HUES64 (cell line): ENCODE data around the gene TBX5.
"Not testable (repeated sequence)": the region's sequence is repeated elsewhere in the genome, so short reads cannot be mapped to it uniquely, and the experiment has no call there.

Experiments
- H3K27ac ChIP-seq: 2 replicates; pipeline ENCODE4 v1.7.0; 2013; ENCODE audit warnings: low read depth, low read length, inconsistent platforms
- H3K27me3 ChIP-seq: 2 replicates; pipeline ENCODE4 v1.6.1; 2013; ENCODE audit warnings: mild to moderate bottlenecking, low read length; ENCODE audit not compliant: insufficient read depth
- H3K36me3 ChIP-seq: 2 replicates; pipeline ENCODE4 v1.6.1; 2013; ENCODE audit warnings: mild to moderate bottlenecking, low read length; ENCODE audit not compliant: insufficient read depth
- H3K4me1 ChIP-seq: 2 replicates; pipeline ENCODE4 v1.6.1; 2013; ENCODE audit warnings: mild to moderate bottlenecking, low read length, moderate library complexity; ENCODE audit not compliant: insufficient read depth
- H3K4me3 ChIP-seq: 2 replicates; pipeline ENCODE4 v1.5.1; 2013; ENCODE audit warnings: mild to moderate bottlenecking, low read length, moderate library complexity
- H3K9ac ChIP-seq: 2 replicates; pipeline ENCODE4 v1.6.1; 2013; ENCODE audit warnings: mild to moderate bottlenecking, low read depth, low read length
- H3K9me3 ChIP-seq: 2 replicates; pipeline ENCODE4 v1.6.1; 2013; ENCODE audit warnings: low read depth, low read length; ENCODE audit not compliant: insufficient read depth
- WGBS: fragments of 150-250, 120-280 bp; methylation state at CpG from one replicate; pipeline ENCODE4 v1.1.7; 2013; ENCODE audit warnings: missing lambda C conversion rate; 5-methylcytosine and 5-hydroxymethylcytosine counted together

Gene TBX5

DNA sequence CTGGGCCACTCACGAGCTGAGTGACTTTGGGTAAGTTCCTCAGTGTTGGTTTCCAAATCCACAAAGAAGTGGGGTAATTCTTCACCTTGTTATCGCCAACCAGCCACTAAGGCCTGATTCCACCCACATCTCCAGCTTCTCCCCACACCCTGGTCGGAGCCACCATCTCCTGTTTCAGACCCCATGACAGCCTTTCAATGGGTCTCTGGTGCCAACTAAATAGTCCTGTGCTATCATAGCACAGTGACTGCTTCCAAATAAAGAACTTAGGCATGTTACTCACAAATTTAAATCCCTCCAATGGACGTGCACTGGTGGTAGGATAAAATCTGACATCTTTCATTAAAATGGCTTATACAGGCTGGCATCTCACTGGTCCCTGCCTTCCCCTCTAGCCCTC is 44.0 kb downstream of the TBX5 start:
- Histone ChIP-seq H3K4me3 (no peak overlapping the region), H3K4me1 (no peaks in the 10 kb centered on the region; the same call in 1 of the 2 replicates), H3K27me3 (no peaks in the 10 kb centered on the region), H3K27ac (no peak overlapping the region), H3K9ac (no peak overlapping the region), H3K9me3 (0 out of 2 replicates have a peak, but pooled peaks cover 9% of the 10 kb centered on the region), H3K36me3 (no peaks in the 10 kb centered on the region)
- 87% methylated on average over 4 of the region's 4 CpGs for WGBS

DNA sequence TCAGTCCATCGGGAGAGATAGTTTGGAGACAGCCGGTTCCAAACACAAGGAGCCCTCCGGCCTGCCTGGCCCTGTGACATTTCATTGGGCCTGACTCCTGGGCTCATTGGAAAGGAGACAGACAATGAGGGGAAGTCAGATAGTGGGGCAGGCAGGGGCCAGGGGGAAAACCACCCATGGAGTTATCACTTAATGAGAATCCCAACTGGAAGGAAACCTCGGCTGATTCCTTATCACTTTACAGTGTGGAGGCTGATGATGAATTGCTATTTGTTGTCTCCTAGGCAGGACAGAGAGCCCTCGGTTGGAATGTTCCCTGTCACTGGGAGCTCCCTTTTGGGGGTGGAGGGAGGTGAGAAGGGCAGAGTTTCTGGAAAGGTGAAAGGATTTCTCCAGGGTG is 44.4 kb downstream of the TBX5 start:
- H3K27me3 ChIP-seq: no peaks in the 10 kb centered on the region
- H3K9me3 ChIP-seq: 0 out of 2 replicates have a peak, but pooled peaks cover 6% of the 10 kb centered on the region
- no peak overlapping the region for H3K9ac ChIP-seq
- no peaks in the 10 kb centered on the region for H3K4me1 ChIP-seq
- H3K36me3 ChIP-seq: no peaks in the 10 kb centered on the region
- no peak overlapping the region for H3K4me3 ChIP-seq
- 84% methylated on average over 5 of the region's 5 CpGs for WGBS
- H3K27ac ChIP-seq: no peak overlapping the region

DNA sequence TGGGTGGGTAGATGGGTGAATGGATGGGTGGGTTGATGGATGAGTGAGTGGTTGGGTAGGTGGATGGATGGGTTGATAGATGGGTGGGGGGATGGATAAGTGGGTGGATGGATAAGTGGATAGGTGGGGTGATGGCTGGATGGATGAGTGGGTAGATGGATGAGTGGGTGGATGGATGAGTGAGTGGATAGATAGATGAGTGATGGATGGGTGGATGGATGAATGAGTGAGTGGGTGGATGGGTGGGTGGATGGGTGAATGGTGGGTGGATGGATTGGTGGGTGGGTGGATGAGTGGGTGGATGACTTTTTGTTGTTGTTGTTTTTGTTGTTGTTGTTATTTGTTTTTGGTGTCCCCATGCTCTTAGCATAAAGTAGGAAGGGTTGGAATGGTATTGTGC is 45.5 kb downstream of the TBX5 start:
- Histone ChIP-seq H3K36me3 (no peaks in the 10 kb centered on the region), H3K27me3 (no peaks in the 10 kb centered on the region), H3K9me3 (no peaks in the 10 kb centered on the region), H3K4me1 (no peaks in the 10 kb centered on the region), H3K4me3 (no peak overlapping the region), H3K27ac (no peak overlapping the region), H3K9ac (no peak overlapping the region)

DNA sequence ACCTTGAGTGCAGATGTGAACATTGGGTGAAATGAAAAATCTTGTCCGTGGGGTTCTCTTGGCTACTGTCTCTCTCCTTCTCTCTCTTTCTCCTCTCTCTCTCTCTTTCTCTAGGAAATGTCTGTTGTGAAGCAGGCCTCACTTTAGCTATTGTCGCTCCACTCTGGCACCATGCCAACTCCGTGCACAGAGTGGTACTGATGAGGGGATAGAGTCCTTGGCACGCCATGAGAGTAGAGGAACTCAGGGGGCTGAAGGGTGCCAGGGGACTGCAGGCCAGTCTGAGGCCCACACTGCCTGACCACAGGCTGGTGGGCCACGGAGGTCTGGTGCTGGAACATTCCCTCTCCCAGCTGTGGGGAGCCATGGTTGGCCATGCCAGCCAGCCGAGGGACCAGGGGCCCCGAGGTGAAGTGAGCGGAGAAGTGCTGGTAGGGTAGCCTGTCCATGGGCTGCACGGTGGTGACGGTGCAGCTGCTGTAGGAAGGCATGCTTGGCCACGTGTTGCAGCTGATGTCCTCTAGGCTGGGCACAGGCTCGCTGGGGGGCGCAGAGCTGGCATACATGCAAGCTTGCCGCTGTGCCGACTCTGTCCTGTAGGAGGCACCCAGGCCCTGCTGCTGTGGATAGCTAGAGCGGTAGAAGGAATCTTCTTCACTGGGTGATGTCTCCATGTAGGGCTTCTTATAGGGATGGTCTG is 50.4 kb downstream of the TBX5 start:
- WGBS: 81% methylated on average over 16 of the region's 16 CpGs
- no peaks in the 10 kb centered on the region for H3K4me1 ChIP-seq
- no peaks in the 10 kb centered on the region for H3K36me3 ChIP-seq
- no peak overlapping the region for H3K9ac ChIP-seq
- no peaks in the 10 kb centered on the region for H3K9me3 ChIP-seq
- no peaks in the 10 kb centered on the region for H3K27me3 ChIP-seq
- H3K4me3 ChIP-seq: no peak overlapping the region
- H3K27ac ChIP-seq: no peak overlapping the region

DNA sequence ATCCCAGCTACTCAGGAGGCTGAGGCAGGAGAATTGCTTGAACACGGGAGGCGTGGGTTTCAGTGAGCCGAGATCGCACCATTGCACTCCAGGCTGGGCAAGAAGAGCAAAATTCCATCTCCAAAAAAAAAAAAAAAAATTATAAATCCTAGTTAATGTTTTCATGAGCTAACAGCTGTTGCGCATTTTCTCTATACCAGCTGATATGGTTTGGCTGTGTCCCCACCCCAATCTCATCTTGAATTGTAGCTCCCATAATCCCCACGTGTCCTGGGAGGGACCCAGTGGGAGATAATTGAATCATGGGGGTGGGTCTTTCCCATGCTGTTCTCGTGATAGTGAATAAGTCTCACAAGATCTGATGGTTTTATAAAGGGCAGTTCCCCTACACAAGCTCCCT is 56.7 kb downstream of the TBX5 start:
- not testable (repeated sequence) for H3K27ac ChIP-seq, H3K4me3 ChIP-seq

DNA sequence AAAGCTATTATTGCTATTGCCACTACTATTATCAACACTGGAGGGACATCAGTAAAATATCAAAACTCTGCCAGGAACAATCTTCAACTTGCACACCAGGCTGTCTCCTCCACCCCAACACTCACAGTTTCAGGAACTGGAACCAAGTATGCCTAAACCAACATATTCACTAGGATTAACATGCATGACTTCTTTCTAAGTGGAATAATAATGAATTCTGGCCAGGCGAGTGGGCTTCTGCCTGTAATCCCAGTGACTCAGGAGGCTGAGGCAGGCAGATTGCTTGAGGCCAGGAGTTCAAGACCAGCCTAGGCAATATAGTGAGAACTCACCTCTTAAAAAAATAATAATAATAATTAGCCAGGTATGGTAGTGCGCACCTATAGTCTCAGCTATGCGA is 58.1 kb downstream of the TBX5 start:
- H3K9ac ChIP-seq: no peak overlapping the region
- 94% methylated on average over 3 of the region's 3 CpGs for WGBS
- no peak overlapping the region for H3K27ac ChIP-seq
- no peaks in the 10 kb centered on the region for H3K36me3 ChIP-seq
- H3K4me3 ChIP-seq: no peak overlapping the region
- no peaks in the 10 kb centered on the region for H3K4me1 ChIP-seq
- H3K9me3 ChIP-seq: no peaks in the 10 kb centered on the region
- no peaks in the 10 kb centered on the region for H3K27me3 ChIP-seq

More for the DNA sequence above, 56.7 kb downstream of the TBX5 start:
- H3K9ac ChIP-seq, H3K9me3 ChIP-seq, H3K4me1 ChIP-seq, H3K27me3 ChIP-seq, H3K36me3 ChIP-seq: not testable (repeated sequence)
- WGBS: 97% methylated on average over 5 of the region's 7 CpGs

DNA sequence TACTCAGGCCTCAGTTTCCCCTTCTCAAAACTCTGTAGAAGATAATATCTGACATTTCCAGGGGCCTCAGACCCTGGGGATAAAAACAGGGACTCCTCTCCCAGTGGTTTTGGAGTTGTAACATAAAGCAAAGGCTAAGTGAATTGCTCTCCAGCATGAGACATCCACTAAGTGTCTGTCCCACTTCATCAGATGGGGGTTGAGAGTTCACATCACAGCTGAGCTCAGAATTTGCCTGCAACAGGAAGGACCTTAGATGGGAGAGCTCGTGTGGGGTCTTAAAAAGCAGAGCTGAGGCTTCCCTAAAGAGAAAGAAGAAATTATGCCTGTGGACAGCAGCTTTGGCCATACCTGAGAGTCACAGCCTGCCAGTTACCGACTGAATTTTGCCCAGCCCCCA is 61.1 kb downstream of the TBX5 start:
- Histone ChIP-seq H3K27ac (no peak overlapping the region), H3K4me3 (no peak overlapping the region), H3K27me3 (no peaks in the 10 kb centered on the region), H3K9ac (no peak overlapping the region), H3K36me3 (no peaks in the 10 kb centered on the region), H3K9me3 (no peaks in the 10 kb centered on the region), H3K4me1 (no peaks in the 10 kb centered on the region)
- 89% methylated on average over 2 of the region's 2 CpGs for WGBS

DNA sequence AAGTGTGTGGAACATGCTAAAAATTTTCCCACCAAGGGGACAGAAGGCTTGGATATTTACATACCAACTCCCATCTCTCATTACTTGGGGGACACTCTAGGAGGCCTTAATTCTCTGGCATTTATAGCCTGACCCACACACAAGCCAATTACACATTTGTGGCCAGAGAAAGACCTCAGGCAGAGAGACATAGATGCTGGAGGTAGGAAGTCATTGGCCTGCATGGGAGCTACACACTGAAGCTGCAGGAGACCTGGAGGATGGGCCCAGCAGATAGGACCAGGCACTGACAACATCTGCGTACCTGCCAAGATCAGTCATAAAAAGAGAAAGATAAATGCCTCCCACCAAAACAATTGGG is 61.7 kb downstream of the TBX5 start:
- Histone ChIP-seq H3K4me3 (no peak overlapping the region), H3K36me3 (no peaks in the 10 kb centered on the region), H3K9ac (no peak overlapping the region), H3K4me1 (no peaks in the 10 kb centered on the region), H3K9me3 (no peaks in the 10 kb centered on the region), H3K27me3 (no peaks in the 10 kb centered on the region), H3K27ac (no peak overlapping the region)
- WGBS: 93% methylated on average over 1 of the region's 1 CpG

DNA sequence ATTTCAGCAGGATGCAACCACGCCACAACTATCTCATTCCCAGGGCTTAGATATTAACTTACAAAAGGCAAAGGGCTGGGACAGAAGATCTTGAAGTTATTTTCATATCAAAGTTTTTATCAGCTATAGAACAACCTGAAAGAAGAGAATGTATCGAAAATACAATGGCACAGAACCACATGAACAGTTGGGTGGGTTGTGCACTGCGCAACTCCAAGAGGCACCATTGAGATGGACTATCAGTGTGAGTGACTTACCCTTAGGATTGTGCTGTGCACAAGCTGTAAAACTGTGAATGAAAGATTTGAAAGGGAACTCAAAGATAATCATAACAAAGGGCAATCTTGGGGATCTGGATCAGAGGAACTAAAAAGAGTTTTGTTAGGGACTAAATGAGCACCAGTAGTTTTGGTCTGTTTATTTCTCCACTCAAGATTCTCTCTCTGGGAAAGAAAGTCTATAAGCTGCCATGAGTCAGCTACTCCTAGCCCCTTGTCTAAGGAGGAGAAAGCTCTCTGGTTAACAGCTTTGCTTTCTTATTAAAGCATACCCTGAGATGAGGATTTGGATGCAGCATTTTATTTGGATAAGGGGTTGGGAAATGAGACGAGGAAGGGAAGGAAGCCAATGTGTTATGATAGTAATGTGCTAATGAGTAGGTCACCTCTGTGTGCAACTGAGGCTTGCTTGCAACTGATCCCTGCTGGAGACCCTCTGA is 62.2 kb downstream of the TBX5 start:
- Histone ChIP-seq H3K27me3 (no peaks in the 10 kb centered on the region), H3K4me3 (no peak overlapping the region), H3K9me3 (no peaks in the 10 kb centered on the region), H3K9ac (no peak overlapping the region), H3K4me1 (no peaks in the 10 kb centered on the region), H3K27ac (no peak overlapping the region), H3K36me3 (no peaks in the 10 kb centered on the region)
- WGBS: 89% methylated on average over 3 of the region's 4 CpGs

DNA sequence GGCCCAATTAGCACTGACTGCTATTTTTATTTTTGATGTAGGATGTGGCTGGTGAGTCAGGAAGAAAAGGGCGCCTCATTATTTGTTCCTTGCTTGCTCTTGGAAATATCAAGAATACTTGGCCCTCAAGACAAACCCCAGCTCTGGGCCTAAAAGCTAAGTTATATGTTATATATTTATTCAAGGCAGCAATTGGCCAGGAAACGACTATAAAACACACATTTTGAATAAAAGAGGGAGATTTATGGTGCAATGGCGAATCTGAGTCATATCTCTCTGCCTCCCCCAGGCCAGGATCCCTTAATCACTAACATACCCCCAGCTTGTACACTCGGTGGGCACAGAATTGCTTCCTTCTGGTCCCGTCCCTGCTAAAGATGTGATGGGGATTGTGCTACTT is 63.3 kb downstream of the TBX5 start:
- Histone ChIP-seq H3K4me3 (no peak overlapping the region), H3K9ac (no peak overlapping the region), H3K36me3 (no peaks in the 10 kb centered on the region), H3K9me3 (no peaks in the 10 kb centered on the region), H3K27me3 (no peaks in the 10 kb centered on the region), H3K4me1 (no peaks in the 10 kb centered on the region), H3K27ac (no peak overlapping the region)
- WGBS: 97% methylated on average over 3 of the region's 5 CpGs

DNA sequence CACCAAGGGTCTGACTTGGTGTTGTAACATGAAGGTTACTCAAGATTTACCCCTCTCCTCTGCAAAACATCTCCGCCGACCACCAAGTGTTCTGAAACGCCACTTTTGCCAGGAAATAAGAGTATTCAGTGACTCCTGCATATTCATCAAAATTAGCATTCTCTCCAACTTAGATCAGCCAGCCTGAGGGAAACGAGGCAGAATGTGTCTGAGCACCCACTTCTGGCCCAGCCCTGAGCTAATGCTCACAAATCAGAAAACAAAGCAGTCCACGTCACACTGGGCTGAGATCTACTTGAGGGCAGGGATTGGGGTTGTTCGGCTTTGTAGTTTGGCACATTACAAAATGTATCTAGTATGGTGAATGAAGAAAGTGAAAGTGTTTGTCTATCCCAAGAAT is 64.3 kb downstream of the TBX5 start:
- Histone ChIP-seq H3K27ac (no peak overlapping the region), H3K9me3 (no peaks in the 10 kb centered on the region), H3K27me3 (no peaks in the 10 kb centered on the region), H3K36me3 (no peaks in the 10 kb centered on the region), H3K4me3 (no peak overlapping the region), H3K4me1 (no peaks in the 10 kb centered on the region), H3K9ac (no peak overlapping the region)
- 88% methylated on average over 6 of the region's 6 CpGs for WGBS
